ENCODE data around the gene ABCA3. TPM values are rescaled to one million over a fixed set of nuclear protein-coding genes. Genes with fewer than 3 reads are reported as not detected.

ABCA3 gene
- total and polyA plus RNA-seq, 2 of the 8 experiments (the other 6 are each of a cell fraction or from before 2014, with no cell fraction given), result 5.7 to 7.9 TPM

- H3K56ac ChIP-seq (replicated peaks; ENCODE audit: insufficient read length, low read depth, low read length), result no peak overlapping the region
- no peaks in the 10 kb centered on the region; a peak in 1 of 7 replicates for H3K27me3 ChIP-seq (replicated peaks in 1 of 4; ENCODE audit: control insufficient read depth in 3 of 4, extremely low read depth in 1 of 4, insufficient read depth in 3 of 4, low read length in 3 of 4)
- no peak overlapping the region for H3K14ac ChIP-seq (ENCODE audit: insufficient read length)
- H2AFZ ChIP-seq (ENCODE audit: low read length), result no peak overlapping the region
- no peak overlapping the region for H3K4ac ChIP-seq (replicated peaks; ENCODE audit: insufficient read length, low read depth, low read length)
- no peak overlapping the region for H2BK15ac ChIP-seq (ENCODE audit: low read length)
- H3K9ac ChIP-seq (replicated peaks in 1 of 4; ENCODE audit: extremely low read depth in 1 of 4, low read depth in 3 of 4, low read length in 3 of 4), result no peak overlapping the region
- FAIRE-seq (no peak), DNase-seq (ENCODE audit: low read depth in 1 of 2, low spot score in 2 of 2) (no peak)
- ChIA-PET CTCF (ENCODE audit: partially characterized antibody) (interaction anchor here (0.7 to 2.5 kb wide), 2 partner anchors 36 to 90 kb away, joined by 3 to 7 read pairs; no protein-coding TSS in a partner anchor), POLR2A (ENCODE audit: partially characterized antibody) (interaction anchor here (1.0 to 6.7 kb wide), 11 partner anchors 8 to 63 kb away, joined by 3 to 37 read pairs (median 4); partner anchors contain the start of genes ECI1 and PGP)
- no peak overlapping the region for H2BK5ac ChIP-seq (ENCODE audit: low read depth, low read length)
- no peak overlapping the region for H3K4me2 ChIP-seq (ENCODE audit: insufficient read depth in 1 of 2, low read depth in 2 of 2, low read length in 2 of 2)
- H3K36me3 ChIP-seq (ENCODE audit: control insufficient read depth in 2 of 4, insufficient read depth in 4 of 4, low read length in 3 of 4), result peaks cover 3 to 55% (median 6%) of the 10 kb centered on the region in 4 experiments; a peak in 5 of 8 replicates
- no peak overlapping the region for H4K91ac ChIP-seq (replicated peaks; ENCODE audit: insufficient read length, low read length)
- H3K23me2 ChIP-seq (ENCODE audit: low read depth, low read length), result peaks cover under 1% of the 10 kb centered on the region; the same call in 1 of the 2 replicates
- no peak overlapping the region for H3K4me3 ChIP-seq (ENCODE audit: extremely low read depth in 1 of 4, insufficient read depth in 2 of 4, low read depth in 3 of 4, low read length in 4 of 4)
- WGBS, 2 experiments (ENCODE audit: extremely low coverage in 1 of 2, insufficient coverage in 1 of 2, insufficient read length in 1 of 2, insufficient replicate concordance in 2 of 2, low coverage in 1 of 2, low lambda C conversion rate in 2 of 2, missing lambda C conversion rate in 1 of 2), result 93% methylated on average over 29 of the region's 29 CpGs; no CpG with 5 or more reads in 1 of the 2 experiments
- H3K79me2 ChIP-seq (ENCODE audit: control insufficient read depth in 1 of 2, insufficient read depth in 2 of 2, low read length in 2 of 2), result peaks cover 0 to 12% of the 10 kb centered on the region in 2 experiments; a peak in 1 of 4 replicates
- H3K4me1 ChIP-seq (replicated peaks in 1 of 4; ENCODE audit: control insufficient read depth in 3 of 4, insufficient read depth in 4 of 4, low read length in 3 of 4), result peaks cover 0 to under 1% (median under 1%) of the 10 kb centered on the region in 4 experiments; a peak in 4 of 7 replicates
- no peaks in the 10 kb centered on the region for H3K9me3 ChIP-seq (ENCODE audit: insufficient read depth in 2 of 2, low read depth in 1 of 2, low read length in 1 of 2)
- 0 out of 2 replicates have a peak, but pooled peaks cover under 1% of the 10 kb centered on the region for H3K79me1 ChIP-seq (ENCODE audit: low read depth, low read length)
- no peak overlapping the region for H3K23ac ChIP-seq (ENCODE audit: insufficient read length)
- peaks cover 7 to 23% of the 10 kb centered on the region in 2 experiments for H4K20me1 ChIP-seq (replicated peaks in 1 of 2; ENCODE audit: control insufficient read depth in 1 of 2, insufficient read depth in 2 of 2, low read length in 2 of 2)
- H3K18ac ChIP-seq (ENCODE audit: extremely low read depth, low read length), result no peak overlapping the region
- no peak overlapping the region for H3K27ac ChIP-seq (ENCODE audit: low read depth, low read length)
- H4K8ac ChIP-seq (ENCODE audit: extremely low read depth, insufficient read depth, low read length), result no peak overlapping the region
- H2BK120ac ChIP-seq (replicated peaks; ENCODE audit: low read depth, low read length), result no peak overlapping the region
- H2BK12ac ChIP-seq (ENCODE audit: low read depth, low read length), result no peak overlapping the region
- H4K5ac ChIP-seq (ENCODE audit: insufficient read length, low read depth, low read length), result no peak overlapping the region
- H2AK5ac ChIP-seq (ENCODE audit: low read depth, low read length), result no peak overlapping the region
- H2BK20ac ChIP-seq (ENCODE audit: low read length), result no peak overlapping the region
- TF ChIP-seq RBBP5 (IDR thresholded peaks at IDR 0.05; ENCODE audit: borderline replicate concordance, low read depth, low read length) (no peak), POU5F1 (IDR thresholded peaks at IDR 0.05; ENCODE audit: low read depth, low read length) (no peak), BRCA1 (IDR thresholded peaks at IDR 0.05; ENCODE audit: low read depth, low read length) (no peak), BCL11A (IDR thresholded peaks at IDR 0.05; ENCODE audit: low read depth in 2 of 2, low read length in 2 of 2) (no peak), HDAC6 (IDR thresholded peaks at IDR 0.05; ENCODE audit: low read depth, low read length) (no peak), POLR2A (IDR thresholded peaks at IDR 0.05; ENCODE audit: control extremely low read depth in 1 of 2, low read depth in 2 of 2, low read length in 2 of 2) (no peak), TBP (IDR thresholded peaks at IDR 0.05; ENCODE audit: low read depth, low read length) (no peak), SP2 (IDR thresholded peaks at IDR 0.05; ENCODE audit: low read length) (no peak), SIRT6 (IDR thresholded peaks at IDR 0.05; ENCODE audit: low read length) (no peak), JUND (IDR thresholded peaks at IDR 0.05; ENCODE audit: low read length) (no peak), RXRA (IDR thresholded peaks at IDR 0.05; ENCODE audit: insufficient read depth, low read depth, low read length) (no peak), TEAD4 (IDR thresholded peaks at IDR 0.05; ENCODE audit: low read depth, low read length) (no peak)
These were observed 109.3 kb downstream of the ABCA3 start for GRCh38 chr16:2231016-2231931.

All from H1 (cell line).